Parathyroid adenoma (tissue), 2 donors: ENCODE results near the gene CUX1.

ENCODE experiments used
- H2AFZ ChIP-seq: fragments of 300-600 bp; sonication (generic); one replicate; pipeline ENCODE4 v1.7.0; 2017; ENCODE audit warnings: antibody characterized with exemption, mild to moderate bottlenecking
- H3K27ac ChIP-seq: fragments of 300-600 bp; sonication (generic); one replicate; pipeline ENCODE4 v1.7.0; 2017
- H3K27me3 ChIP-seq: fragments of 300-600 bp; sonication (generic); one replicate; pipeline ENCODE4 v1.7.0; 2017; ENCODE audit warnings: low read length; ENCODE audit not compliant: control insufficient read depth, insufficient read depth
- H3K36me3 ChIP-seq: fragments of 300-600 bp; sonication (generic); one replicate; pipeline ENCODE4 v1.7.0; 2017; ENCODE audit warnings: low read length; ENCODE audit not compliant: control insufficient read depth, insufficient read depth
- H3K4me1 ChIP-seq: fragments of 300-600 bp; sonication (generic); one replicate; pipeline ENCODE4 v1.7.0; 2017; ENCODE audit warnings: control low read depth
- H3K4me2 ChIP-seq: fragments of 300-600 bp; sonication (generic); one replicate; pipeline ENCODE4 v1.7.0; 2017; ENCODE audit warnings: low read length
- H3K4me3 ChIP-seq: fragments of 300-600 bp; sonication (generic); one replicate; pipeline ENCODE4 v1.7.0; 2017; ENCODE audit warnings: low read depth, low read length
- H3K79me2 ChIP-seq: fragments of 300-600 bp; sonication (generic); one replicate; pipeline ENCODE4 v1.7.0; 2017; ENCODE audit warnings: control low read depth
- H3K9ac ChIP-seq: fragments of 300-600 bp; sonication (generic); one replicate; pipeline ENCODE4 v1.7.0; 2017; ENCODE audit warnings: mild to moderate bottlenecking
- H3K9me3 ChIP-seq: fragments of 300-600 bp; sonication (generic); one replicate; pipeline ENCODE4 v1.7.0; 2017; ENCODE audit warnings: low read length; ENCODE audit not compliant: control insufficient read depth
- TF ChIP-seq, protein P1 (sequence below): fragments of 300-600 bp; sonication (generic); IDR thresholded peaks from one replicate; pipeline ENCODE4 v1.7.0; 2017; ENCODE audit warnings: antibody characterized with exemption, mild to moderate bottlenecking
- donor health status: primary hyperparathyroidism.

CUX1 gene

DNA sequence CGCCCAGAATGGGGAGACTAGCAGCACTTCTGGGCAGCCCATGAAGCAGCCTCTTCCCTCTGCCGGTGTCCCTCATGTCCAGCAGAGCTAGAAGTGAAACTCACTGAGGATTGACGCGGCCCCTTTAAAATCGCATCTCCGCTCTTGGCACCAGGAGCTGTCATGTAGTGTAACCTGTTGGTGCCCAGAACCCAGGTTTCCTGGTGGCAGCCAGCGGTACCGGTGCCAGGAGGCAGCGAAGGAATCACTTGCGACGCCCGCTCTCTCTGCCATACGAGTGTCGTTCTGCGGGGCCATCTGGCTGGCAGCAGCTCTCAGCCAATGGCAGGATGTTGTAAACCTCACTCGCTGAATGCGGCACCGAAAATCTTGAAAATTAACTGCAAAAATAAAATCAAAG, 82.7 kb downstream of the CUX1 start:
- Histone ChIP-seq H3K9me3 (no peaks in the 10 kb centered on the region), H3K9ac (no peak overlapping the region), H3K79me2 (peaks cover 49% of the 10 kb centered on the region), H2AFZ (no peak overlapping the region), H3K27ac (no peak overlapping the region), H3K27me3 (no peaks in the 10 kb centered on the region), H3K4me3 (no peak overlapping the region), H3K36me3 (no peaks in the 10 kb centered on the region), H3K4me2 (no peak overlapping the region), H3K4me1 (peaks cover 8% of the 10 kb centered on the region)
- TF ChIP-seq, protein P1, sequence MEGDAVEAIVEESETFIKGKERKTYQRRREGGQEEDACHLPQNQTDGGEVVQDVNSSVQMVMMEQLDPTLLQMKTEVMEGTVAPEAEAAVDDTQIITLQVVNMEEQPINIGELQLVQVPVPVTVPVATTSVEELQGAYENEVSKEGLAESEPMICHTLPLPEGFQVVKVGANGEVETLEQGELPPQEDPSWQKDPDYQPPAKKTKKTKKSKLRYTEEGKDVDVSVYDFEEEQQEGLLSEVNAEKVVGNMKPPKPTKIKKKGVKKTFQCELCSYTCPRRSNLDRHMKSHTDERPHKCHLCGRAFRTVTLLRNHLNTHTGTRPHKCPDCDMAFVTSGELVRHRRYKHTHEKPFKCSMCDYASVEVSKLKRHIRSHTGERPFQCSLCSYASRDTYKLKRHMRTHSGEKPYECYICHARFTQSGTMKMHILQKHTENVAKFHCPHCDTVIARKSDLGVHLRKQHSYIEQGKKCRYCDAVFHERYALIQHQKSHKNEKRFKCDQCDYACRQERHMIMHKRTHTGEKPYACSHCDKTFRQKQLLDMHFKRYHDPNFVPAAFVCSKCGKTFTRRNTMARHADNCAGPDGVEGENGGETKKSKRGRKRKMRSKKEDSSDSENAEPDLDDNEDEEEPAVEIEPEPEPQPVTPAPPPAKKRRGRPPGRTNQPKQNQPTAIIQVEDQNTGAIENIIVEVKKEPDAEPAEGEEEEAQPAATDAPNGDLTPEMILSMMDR: no peak

DNA sequence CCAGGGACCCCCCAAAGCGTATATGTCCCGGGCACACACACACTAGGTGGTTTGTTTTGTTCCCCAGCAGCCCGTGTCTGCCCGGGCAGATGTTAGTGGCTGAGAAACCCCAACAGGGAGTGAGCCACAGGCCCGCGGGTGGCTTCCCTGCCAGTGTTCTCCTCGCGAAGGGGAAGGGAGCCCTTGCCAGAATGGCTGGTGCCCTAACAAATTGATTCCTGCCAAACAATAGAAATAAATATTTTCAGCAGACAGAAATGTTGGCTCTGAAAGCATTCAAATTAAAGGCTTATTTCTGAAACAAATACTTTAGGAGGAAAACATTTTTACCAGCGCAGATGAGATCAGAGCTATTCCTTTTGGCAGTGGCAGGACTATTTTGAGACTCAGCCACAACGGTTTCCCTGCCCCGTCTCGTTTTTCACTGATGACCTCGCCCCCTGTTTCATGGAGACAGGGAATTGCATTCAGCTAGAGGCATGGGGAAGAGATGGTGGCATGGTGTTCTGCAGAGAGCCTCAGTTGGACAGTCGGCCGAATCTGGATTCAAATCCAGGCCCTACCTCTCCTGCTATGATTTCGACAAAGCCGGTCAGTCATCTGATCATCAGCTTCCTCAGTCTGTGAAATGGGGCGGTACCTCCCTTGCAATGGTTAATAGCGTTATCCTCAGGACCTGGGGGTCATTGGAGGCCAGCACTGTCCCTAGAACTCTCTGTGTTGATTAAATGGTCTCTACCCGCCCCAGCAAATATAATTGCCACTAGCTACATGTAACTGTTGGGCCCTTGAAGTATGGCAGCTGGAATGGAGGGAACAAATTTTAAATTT, 84.5 kb downstream of the CUX1 start:
- TF ChIP-seq, protein P1: no peak
- H3K9me3 ChIP-seq: no peaks in the 10 kb centered on the region
- H3K27me3 ChIP-seq: no peaks in the 10 kb centered on the region
- H3K79me2 ChIP-seq: peaks cover 49% of the 10 kb centered on the region
- H3K4me1 ChIP-seq: peaks cover 8% of the 10 kb centered on the region
- no peak overlapping the region for H3K4me2 ChIP-seq
- no peak overlapping the region for H3K27ac ChIP-seq
- no peaks in the 10 kb centered on the region for H3K36me3 ChIP-seq
- H3K9ac ChIP-seq: no peak overlapping the region
- no peak overlapping the region for H2AFZ ChIP-seq
- no peak overlapping the region for H3K4me3 ChIP-seq

DNA sequence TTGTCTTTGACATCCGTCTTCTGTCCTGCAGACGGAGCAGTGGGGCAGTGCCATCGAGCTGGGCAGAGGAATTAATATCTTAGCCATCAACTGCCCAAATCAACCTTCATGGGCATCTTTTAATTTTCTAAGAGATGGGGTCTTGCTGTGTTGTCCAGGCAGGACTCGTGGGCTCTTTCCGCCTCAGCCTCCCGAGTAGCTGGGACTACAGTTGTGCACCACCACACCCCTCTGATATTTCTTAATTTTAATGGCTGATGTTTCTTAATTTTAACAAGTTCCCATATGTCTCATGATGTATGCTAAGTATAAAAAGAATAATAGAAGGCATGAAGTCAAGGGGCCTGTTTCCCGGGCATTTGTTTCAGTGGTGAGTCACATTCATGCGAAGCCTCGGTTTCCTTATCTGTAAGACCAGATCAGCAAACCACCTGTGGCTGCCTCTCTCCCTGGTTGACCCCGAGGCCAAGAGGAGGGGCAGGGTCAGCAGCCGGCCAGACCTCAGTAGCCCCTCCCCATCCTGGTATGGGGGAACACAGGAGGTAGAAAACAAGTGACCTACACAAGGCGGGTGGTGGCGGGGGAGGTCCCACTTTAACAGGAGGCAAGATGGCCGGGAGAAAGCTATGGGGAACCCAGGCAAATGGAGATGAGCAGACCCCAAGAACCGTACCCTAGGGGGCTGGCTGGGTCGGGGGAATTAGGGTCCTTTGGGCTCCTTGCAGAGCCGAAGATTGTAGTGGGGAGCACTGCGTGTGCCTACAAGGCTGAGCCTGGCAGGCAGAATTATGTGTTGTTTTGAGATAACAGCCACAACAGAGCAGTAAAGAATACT, 85.5 kb downstream of the CUX1 start:
- TF ChIP-seq, protein P1: no peak
- Histone ChIP-seq H3K27ac (no peak overlapping the region), H3K4me3 (no peak overlapping the region), H3K9ac (no peak overlapping the region), H3K27me3 (no peaks in the 10 kb centered on the region), H3K9me3 (no peaks in the 10 kb centered on the region), H2AFZ (no peak overlapping the region), H3K4me1 (peaks cover 3% of the 10 kb centered on the region), H3K4me2 (no peak overlapping the region), H3K36me3 (no peaks in the 10 kb centered on the region), H3K79me2 (peaks cover 53% of the 10 kb centered on the region)

DNA sequence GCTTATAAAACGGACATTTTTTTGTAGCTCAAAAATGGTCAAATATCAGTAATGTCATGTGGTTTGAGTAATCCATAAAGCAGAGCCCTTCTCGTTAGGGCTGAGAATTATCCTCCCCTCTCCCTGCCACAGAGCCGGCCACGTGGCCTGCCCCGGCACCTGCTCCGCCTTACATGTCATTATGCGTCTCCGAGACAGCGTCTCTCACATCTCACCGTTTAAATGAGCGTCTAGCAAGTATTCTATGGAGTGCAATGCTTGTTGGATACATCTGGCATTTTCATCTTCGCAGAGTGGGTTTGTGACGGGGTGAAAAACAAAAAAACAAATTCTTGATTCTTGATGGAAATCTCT, 86.1 kb downstream of the CUX1 start:
- no peaks in the 10 kb centered on the region for H3K36me3 ChIP-seq
- H3K27me3 ChIP-seq: no peaks in the 10 kb centered on the region
- H3K4me2 ChIP-seq: no peak overlapping the region
- H3K9ac ChIP-seq: no peak overlapping the region
- H3K4me3 ChIP-seq: no peak overlapping the region
- H3K79me2 ChIP-seq: peaks cover 52% of the 10 kb centered on the region
- no peak overlapping the region for H3K27ac ChIP-seq
- H3K4me1 ChIP-seq: no peaks in the 10 kb centered on the region
- H2AFZ ChIP-seq: no peak overlapping the region
- H3K9me3 ChIP-seq: no peaks in the 10 kb centered on the region
- TF ChIP-seq, protein P1: no peak
